SK-N-SH treated with all-trans-retinoic acid at 6 μM for 48 hours (cell line): ENCODE data around the gene PTCH1.

Experiments
- ATAC-seq: fragments of 200-7000 bp; cut with Tn5 transposase; 3 replicates; pipeline ENCODE4 v1.9.1; 2020; ENCODE audit warnings: mild to moderate bottlenecking, moderate library complexity
- ARNTL ChIP-seq: fragments of 450-650 bp; formaldehyde crosslinking; IDR thresholded peaks from 2 replicates; pipeline ENCODE4 v1.5.0; 2020; ENCODE audit warnings: low read depth, mild to moderate bottlenecking, moderate library complexity, borderline replicate concordance
- BACH2 ChIP-seq: fragments of 250-450 bp; sonication (Bioruptor Pico); IDR thresholded peaks from 2 replicates; pipeline ENCODE4 v1.9.0; 2021; ENCODE audit warnings: mild to moderate bottlenecking, borderline replicate concordance
- CSDC2 ChIP-seq: fragments of 250-450 bp; sonication (Bioruptor Pico); IDR thresholded peaks from 2 replicates; pipeline ENCODE4 v1.5.0; 2020; ENCODE audit warnings: mild to moderate bottlenecking, moderate library complexity
- ESRRG ChIP-seq: fragments of 250-450 bp; sonication (Bioruptor Pico); IDR thresholded peaks from 2 replicates; pipeline ENCODE4 v1.6.1; 2021; ENCODE audit warnings: mild to moderate bottlenecking
- GLIS3 ChIP-seq: fragments of 250-450 bp; sonication (Bioruptor Pico); IDR thresholded peaks from 2 replicates; pipeline ENCODE4 v1.5.0; 2020; ENCODE audit warnings: mild to moderate bottlenecking, moderate library complexity
- ISL1 ChIP-seq: fragments of 250-450 bp; sonication (Bioruptor Pico); IDR thresholded peaks from 2 replicates; pipeline ENCODE4 v2.1.2; 2022; ENCODE audit warnings: mild to moderate bottlenecking, moderate library complexity
- OSR1 ChIP-seq: fragments of 250-450 bp; sonication (Bioruptor Pico); IDR thresholded peaks from 2 replicates; pipeline ENCODE4 v1.8.0; 2022; ENCODE audit warnings: moderate library complexity, mild to moderate bottlenecking, inconsistent platforms
- PPARA ChIP-seq: fragments of 250-450 bp; sonication (Bioruptor Pico); IDR thresholded peaks from 2 replicates; pipeline ENCODE4 v1.5.0; 2020; ENCODE audit warnings: mild to moderate bottlenecking, borderline replicate concordance
- RARB ChIP-seq: fragments of 250-450 bp; sonication (Bioruptor Pico); IDR thresholded peaks from 2 replicates; pipeline ENCODE4 v1.8.0; 2021; ENCODE audit warnings: mild to moderate bottlenecking, moderate library complexity
- SNAI2 ChIP-seq: fragments of 250-450 bp; sonication (Bioruptor Pico); IDR thresholded peaks from 2 replicates; pipeline ENCODE4 v1.5.0; 2020; ENCODE audit warnings: mild to moderate bottlenecking, moderate library complexity
- TCF4 ChIP-seq: fragments of 250-450 bp; sonication (Bioruptor Pico); IDR thresholded peaks from 2 replicates; pipeline ENCODE4 v1.8.0; 2021; ENCODE audit warnings: mild to moderate bottlenecking, moderate library complexity, borderline replicate concordance
- TOX ChIP-seq: fragments of 250-450 bp; sonication (Bioruptor Pico); IDR thresholded peaks from 2 replicates; pipeline ENCODE4 v1.8.0; 2021; ENCODE audit warnings: mild to moderate bottlenecking, moderate library complexity, borderline replicate concordance
- ZC3H10 ChIP-seq: fragments of 250-450 bp; sonication (Bioruptor Pico); IDR thresholded peaks from 2 replicates; pipeline ENCODE4 v1.5.1; 2021; ENCODE audit warnings: mild to moderate bottlenecking, moderate library complexity
- ZFP3 ChIP-seq: fragments of 250-450 bp; sonication (Bioruptor Pico); IDR thresholded peaks from 2 replicates; pipeline ENCODE4 v1.5.0; 2020; ENCODE audit warnings: mild to moderate bottlenecking, moderate library complexity
- ZFP30 ChIP-seq: fragments of 450-650 bp; formaldehyde crosslinking; IDR thresholded peaks from 2 replicates; pipeline ENCODE4 v1.5.0; 2022; ENCODE audit warnings: mild to moderate bottlenecking, moderate library complexity
- ZNF565 ChIP-seq: fragments of 450-650 bp; formaldehyde crosslinking; conservative IDR thresholded peaks from 2 replicates; pipeline ENCODE4 v1.5.0; 2020; ENCODE audit warnings: low read depth, mild to moderate bottlenecking, moderate library complexity
- ZNF70 ChIP-seq: fragments of 450-650 bp; formaldehyde crosslinking; IDR thresholded peaks from 2 replicates; pipeline ENCODE4 v1.5.0; 2020; ENCODE audit warnings: mild to moderate bottlenecking, moderate library complexity
- ZNF8 ChIP-seq: fragments of 450-650 bp; formaldehyde crosslinking; IDR thresholded peaks from 2 replicates; pipeline ENCODE4 v1.5.0; 2020; ENCODE audit warnings: mild to moderate bottlenecking, moderate library complexity
- TF ChIP-seq, protein P1 (sequence below): fragments of 250-450 bp; sonication (Bioruptor Pico); IDR thresholded peaks from 2 replicates; pipeline ENCODE4 v1.5.1; 2020; ENCODE audit warnings: low read depth, mild to moderate bottlenecking, moderate library complexity
- TF ChIP-seq, protein P2 (sequence below): fragments of 250-450 bp; sonication (Bioruptor Pico); IDR thresholded peaks from 2 replicates; pipeline ENCODE4 v1.8.0; 2020; ENCODE audit warnings: mild to moderate bottlenecking, moderate library complexity, borderline replicate concordance
- TF ChIP-seq, protein P3 (sequence below): fragments of 250-450 bp; sonication (Bioruptor Pico); IDR thresholded peaks from 2 replicates; pipeline ENCODE4 v1.8.0; 2021; ENCODE audit warnings: low read depth, mild to moderate bottlenecking, moderate library complexity, borderline replicate concordance
- TF ChIP-seq, protein P4 (sequence below): fragments of 250-450 bp; sonication (Bioruptor Pico); IDR thresholded peaks from 2 replicates; pipeline ENCODE4 v1.5.1; 2021; ENCODE audit warnings: mild to moderate bottlenecking, moderate library complexity
- TF ChIP-seq, protein P5 (sequence below): fragments of 250-450 bp; sonication (Bioruptor Pico); IDR thresholded peaks from 2 replicates; pipeline ENCODE4 v1.5.0; 2020; ENCODE audit warnings: mild to moderate bottlenecking, moderate library complexity

PTCH1 gene

DNA sequence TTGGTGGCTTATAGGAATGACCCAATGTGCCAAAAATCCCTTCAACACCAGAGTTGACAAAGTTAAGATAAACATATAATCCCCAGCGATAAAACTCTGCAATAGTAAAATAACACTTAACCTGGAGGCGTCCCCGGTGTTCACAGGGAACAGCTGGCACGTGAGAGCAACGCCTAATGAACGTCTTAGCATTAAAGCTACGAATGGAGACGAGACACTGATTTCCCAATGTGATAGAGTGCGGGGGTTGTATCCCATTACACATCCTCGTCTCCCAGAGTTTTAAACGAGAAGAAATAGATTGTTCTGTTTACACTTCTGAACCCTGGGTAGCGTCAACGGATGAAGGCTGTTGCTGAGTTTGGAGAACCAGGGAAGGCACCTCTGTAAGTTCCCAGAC is 57.6 kb downstream of the PTCH1 start:
- ATAC-seq = no peak
- TF ChIP-seq, protein P1, sequence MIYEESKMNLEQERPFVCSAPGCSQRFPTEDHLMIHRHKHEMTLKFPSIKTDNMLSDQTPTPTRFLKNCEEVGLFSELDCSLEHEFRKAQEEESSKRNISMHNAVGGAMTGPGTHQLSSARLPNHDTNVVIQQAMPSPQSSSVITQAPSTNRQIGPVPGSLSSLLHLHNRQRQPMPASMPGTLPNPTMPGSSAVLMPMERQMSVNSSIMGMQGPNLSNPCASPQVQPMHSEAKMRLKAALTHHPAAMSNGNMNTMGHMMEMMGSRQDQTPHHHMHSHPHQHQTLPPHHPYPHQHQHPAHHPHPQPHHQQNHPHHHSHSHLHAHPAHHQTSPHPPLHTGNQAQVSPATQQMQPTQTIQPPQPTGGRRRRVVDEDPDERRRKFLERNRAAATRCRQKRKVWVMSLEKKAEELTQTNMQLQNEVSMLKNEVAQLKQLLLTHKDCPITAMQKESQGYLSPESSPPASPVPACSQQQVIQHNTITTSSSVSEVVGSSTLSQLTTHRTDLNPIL (CRISPR knock-in tag) = no peak
- TF ChIP-seq ARNTL (no peak), SNAI2 (CRISPR knock-in tag) (no peak), ESRRG (no peak), ZFP3 (CRISPR knock-in tag) (no peak), TOX (CRISPR knock-in tag) (no peak)
- TF ChIP-seq, protein P2, sequence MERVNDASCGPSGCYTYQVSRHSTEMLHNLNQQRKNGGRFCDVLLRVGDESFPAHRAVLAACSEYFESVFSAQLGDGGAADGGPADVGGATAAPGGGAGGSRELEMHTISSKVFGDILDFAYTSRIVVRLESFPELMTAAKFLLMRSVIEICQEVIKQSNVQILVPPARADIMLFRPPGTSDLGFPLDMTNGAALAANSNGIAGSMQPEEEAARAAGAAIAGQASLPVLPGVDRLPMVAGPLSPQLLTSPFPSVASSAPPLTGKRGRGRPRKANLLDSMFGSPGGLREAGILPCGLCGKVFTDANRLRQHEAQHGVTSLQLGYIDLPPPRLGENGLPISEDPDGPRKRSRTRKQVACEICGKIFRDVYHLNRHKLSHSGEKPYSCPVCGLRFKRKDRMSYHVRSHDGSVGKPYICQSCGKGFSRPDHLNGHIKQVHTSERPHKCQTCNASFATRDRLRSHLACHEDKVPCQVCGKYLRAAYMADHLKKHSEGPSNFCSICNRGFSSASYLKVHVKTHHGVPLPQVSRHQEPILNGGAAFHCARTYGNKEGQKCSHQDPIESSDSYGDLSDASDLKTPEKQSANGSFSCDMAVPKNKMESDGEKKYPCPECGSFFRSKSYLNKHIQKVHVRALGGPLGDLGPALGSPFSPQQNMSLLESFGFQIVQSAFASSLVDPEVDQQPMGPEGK (CRISPR knock-in tag) = no peak
- TF ChIP-seq, protein P3, sequence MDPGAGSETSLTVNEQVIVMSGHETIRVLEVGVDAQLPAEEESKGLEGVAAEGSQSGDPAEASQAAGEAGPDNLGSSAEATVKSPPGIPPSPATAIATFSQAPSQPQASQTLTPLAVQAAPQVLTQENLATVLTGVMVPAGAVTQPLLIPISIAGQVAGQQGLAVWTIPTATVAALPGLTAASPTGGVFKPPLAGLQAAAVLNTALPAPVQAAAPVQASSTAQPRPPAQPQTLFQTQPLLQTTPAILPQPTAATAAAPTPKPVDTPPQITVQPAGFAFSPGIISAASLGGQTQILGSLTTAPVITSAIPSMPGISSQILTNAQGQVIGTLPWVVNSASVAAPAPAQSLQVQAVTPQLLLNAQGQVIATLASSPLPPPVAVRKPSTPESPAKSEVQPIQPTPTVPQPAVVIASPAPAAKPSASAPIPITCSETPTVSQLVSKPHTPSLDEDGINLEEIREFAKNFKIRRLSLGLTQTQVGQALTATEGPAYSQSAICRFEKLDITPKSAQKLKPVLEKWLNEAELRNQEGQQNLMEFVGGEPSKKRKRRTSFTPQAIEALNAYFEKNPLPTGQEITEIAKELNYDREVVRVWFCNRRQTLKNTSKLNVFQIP = no peak
- TF ChIP-seq, protein P4, sequence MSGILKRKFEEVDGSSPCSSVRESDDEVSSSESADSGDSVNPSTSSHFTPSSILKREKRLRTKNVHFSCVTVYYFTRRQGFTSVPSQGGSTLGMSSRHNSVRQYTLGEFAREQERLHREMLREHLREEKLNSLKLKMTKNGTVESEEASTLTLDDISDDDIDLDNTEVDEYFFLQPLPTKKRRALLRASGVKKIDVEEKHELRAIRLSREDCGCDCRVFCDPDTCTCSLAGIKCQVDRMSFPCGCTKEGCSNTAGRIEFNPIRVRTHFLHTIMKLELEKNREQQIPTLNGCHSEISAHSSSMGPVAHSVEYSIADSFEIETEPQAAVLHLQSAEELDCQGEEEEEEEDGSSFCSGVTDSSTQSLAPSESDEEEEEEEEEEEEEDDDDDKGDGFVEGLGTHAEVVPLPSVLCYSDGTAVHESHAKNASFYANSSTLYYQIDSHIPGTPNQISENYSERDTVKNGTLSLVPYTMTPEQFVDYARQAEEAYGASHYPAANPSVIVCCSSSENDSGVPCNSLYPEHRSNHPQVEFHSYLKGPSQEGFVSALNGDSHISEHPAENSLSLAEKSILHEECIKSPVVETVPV = no peak

DNA sequence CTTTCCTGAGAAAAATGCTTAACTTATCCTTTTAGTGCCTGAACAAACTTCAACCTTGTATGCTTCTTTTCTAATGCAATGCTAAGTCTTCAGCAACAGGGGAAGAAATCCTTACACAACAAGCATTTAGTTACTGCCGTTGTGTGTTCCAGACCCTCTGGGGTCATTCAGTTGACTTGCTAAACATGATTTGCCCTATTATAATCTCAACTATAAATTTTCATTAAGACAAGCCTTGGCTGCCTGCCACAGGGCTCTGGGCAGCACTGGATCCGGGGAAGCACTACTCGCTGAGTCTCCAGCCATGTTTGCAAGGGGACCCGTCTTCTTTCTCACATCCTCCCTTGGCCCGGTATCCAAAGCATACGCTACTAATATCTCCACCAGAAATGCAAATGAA is 58.1 kb downstream of the PTCH1 start:
- peak; percentile 43 for ATAC-seq
- no peak for TF ChIP-seq SNAI2 (CRISPR knock-in tag)
- no peak for TF ChIP-seq ESRRG
- TF ChIP-seq OSR1 (CRISPR knock-in tag) = no peak
- peak; percentile 65; the same call in 1 of the 2 replicates for TF ChIP-seq ZFP3 (CRISPR knock-in tag)
- 0 out of 2 replicates have a peak, but pooled peaks have one; percentile 31 for TF ChIP-seq ZNF70 (CRISPR knock-in tag)
- peak; percentile 59; the same call in 1 of the 2 replicates for TF ChIP-seq TCF4
- TF ChIP-seq PPARA = no peak
- TF ChIP-seq, protein P2 (CRISPR knock-in tag) = no peak
- TF ChIP-seq ARNTL = no peak
- TF ChIP-seq ZNF8 = no peak; the same call in 1 of the 2 replicates
- TF ChIP-seq, protein P5, sequence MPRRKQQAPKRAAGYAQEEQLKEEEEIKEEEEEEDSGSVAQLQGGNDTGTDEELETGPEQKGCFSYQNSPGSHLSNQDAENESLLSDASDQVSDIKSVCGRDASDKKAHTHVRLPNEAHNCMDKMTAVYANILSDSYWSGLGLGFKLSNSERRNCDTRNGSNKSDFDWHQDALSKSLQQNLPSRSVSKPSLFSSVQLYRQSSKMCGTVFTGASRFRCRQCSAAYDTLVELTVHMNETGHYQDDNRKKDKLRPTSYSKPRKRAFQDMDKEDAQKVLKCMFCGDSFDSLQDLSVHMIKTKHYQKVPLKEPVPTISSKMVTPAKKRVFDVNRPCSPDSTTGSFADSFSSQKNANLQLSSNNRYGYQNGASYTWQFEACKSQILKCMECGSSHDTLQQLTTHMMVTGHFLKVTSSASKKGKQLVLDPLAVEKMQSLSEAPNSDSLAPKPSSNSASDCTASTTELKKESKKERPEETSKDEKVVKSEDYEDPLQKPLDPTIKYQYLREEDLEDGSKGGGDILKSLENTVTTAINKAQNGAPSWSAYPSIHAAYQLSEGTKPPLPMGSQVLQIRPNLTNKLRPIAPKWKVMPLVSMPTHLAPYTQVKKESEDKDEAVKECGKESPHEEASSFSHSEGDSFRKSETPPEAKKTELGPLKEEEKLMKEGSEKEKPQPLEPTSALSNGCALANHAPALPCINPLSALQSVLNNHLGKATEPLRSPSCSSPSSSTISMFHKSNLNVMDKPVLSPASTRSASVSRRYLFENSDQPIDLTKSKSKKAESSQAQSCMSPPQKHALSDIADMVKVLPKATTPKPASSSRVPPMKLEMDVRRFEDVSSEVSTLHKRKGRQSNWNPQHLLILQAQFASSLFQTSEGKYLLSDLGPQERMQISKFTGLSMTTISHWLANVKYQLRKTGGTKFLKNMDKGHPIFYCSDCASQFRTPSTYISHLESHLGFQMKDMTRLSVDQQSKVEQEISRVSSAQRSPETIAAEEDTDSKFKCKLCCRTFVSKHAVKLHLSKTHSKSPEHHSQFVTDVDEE = peak; percentile 82
- TF ChIP-seq ZFP30 (CRISPR knock-in tag) = no peak
- TF ChIP-seq, protein P4 = no peak
- no peak for TF ChIP-seq ZC3H10
- TF ChIP-seq ZNF565 (CRISPR knock-in tag) = no peak
- no peak for TF ChIP-seq RARB (CRISPR knock-in tag)
- TF ChIP-seq, protein P1 (CRISPR knock-in tag) = no peak
- TF ChIP-seq, protein P3 = no peak
- TF ChIP-seq CSDC2 (CRISPR knock-in tag) = no peak
- TF ChIP-seq BACH2 (CRISPR knock-in tag) = no peak
- no peak for TF ChIP-seq TOX (CRISPR knock-in tag)
- no peak for TF ChIP-seq GLIS3 (CRISPR knock-in tag)
- TF ChIP-seq ISL1 (CRISPR knock-in tag) = peak; percentile 66
